Aorta (tissue), 5 donors: Measurements from ENCODE around the gene LRRC75A. TPM values are rescaled to one million over a fixed set of nuclear protein-coding genes. Genes with fewer than 3 reads are reported as not detected.
A peak's percentile ranks its signal among the peaks of the same experiment; 100 is the strongest.
"Not testable (repeated sequence)": the region's sequence is repeated elsewhere in the genome, so short reads cannot be mapped to it uniquely, and the experiment has no call there.

Experiments
- ATAC-seq: fragments of 200-7000 bp; cut with Tn5 transposase; one replicate; pipeline ENCODE4 v1.9.1; 2022; ENCODE audit warnings: moderate library complexity; ENCODE audit not compliant: low FRiP score
- DNase-seq, 2 donors: peaks; one replicate each; pipeline ENCODE4 v3.0.0-alpha.2; 2020
- H3K27ac ChIP-seq, 2 donors: one replicate each; pipeline ENCODE4 v1.5.1; 2013; ENCODE audit warnings: low read length in 2 of 2, mild to moderate bottlenecking in 2 of 2, moderate library complexity in 2 of 2, control low read depth in 1 of 2, inconsistent platforms in 1 of 2, low read depth in 1 of 2
- H3K27me3 ChIP-seq, 2 donors: one replicate each; pipeline ENCODE4 v1.6.1; 2013; ENCODE audit warnings: control low read depth in 1 of 2, low read length in 1 of 2, mild to moderate bottlenecking in 1 of 2, moderate library complexity in 1 of 2; ENCODE audit not compliant: insufficient read depth in 2 of 2, control insufficient read depth in 1 of 2
- H3K36me3 ChIP-seq, 2 donors: one replicate each; pipeline ENCODE4 v1.6.1; 2013; ENCODE audit warnings: control low read depth in 1 of 2, low read length in 1 of 2, mild to moderate bottlenecking in 1 of 2; ENCODE audit not compliant: insufficient read depth in 2 of 2, control insufficient read depth in 1 of 2
- H3K4me1 ChIP-seq, 2 donors: one replicate each; pipeline ENCODE4 v1.6.1; 2013; ENCODE audit warnings: low read length in 2 of 2, control low read depth in 1 of 2, mild to moderate bottlenecking in 1 of 2, moderate library complexity in 1 of 2; ENCODE audit not compliant: insufficient read depth in 2 of 2, control insufficient read depth in 1 of 2
- H3K4me3 ChIP-seq, 2 donors: one replicate each; pipeline ENCODE4 v1.5.1; 2013; ENCODE audit warnings: low read length in 2 of 2, control low read depth in 1 of 2, mild to moderate bottlenecking in 1 of 2
- H3K9me3 ChIP-seq: one replicate; pipeline ENCODE4 v1.6.1; 2013; ENCODE audit warnings: mild to moderate bottlenecking, low read length; ENCODE audit not compliant: control insufficient read depth
- WGBS, 2 donors: extraction: QIAGEN DNeasy Blood & Tissue Kit; methylation state at CpG; one replicate each; pipeline ENCODE4 v1.1.7; 2013; 5-methylcytosine and 5-hydroxymethylcytosine counted together
- intact Hi-C, 2 donors: fragments of 100-400 bp; cut with DNase I; formaldehyde crosslinking; loops; one replicate each; pipeline versions ENCODE4 v1.14.2 to v1.15.0; 2022
- polyA plus RNA-seq, 2 donors: library from polyadenylated mRNA; stranded (reverse); fragments of 200-250 nt; gene quantifications; one replicate each; pipeline ENCODE4 v1.2.3, GENCODE V29; 2013
- total RNA-seq, 2 donors: library from RNA; stranded (reverse); fragmentation: NEBNext Ultra II Directional; extraction: Animal tissue kit (Norgen Biotek cat#: 25700); gene quantifications; one replicate each; pipeline ENCODE4 v1.2.1, GENCODE V29; 2021
- donor health status: healthy with polysubstance abuse.
- donor health status: Bipolar disorder and iron deficiency.
- donor health status: DM: no; HTN: no; CAD: no.
- donor health status: DM: no; HTN: no; CAD: no.
- donor health status: DM: yes; HTN: yes; CAD: no.

Gene LRRC75A
- total and polyA plus RNA-seq, 4 donors, result 2.4 to 14.1 (median 4.3) TPM

GRCh38 chr17:16406742-16407674 lies 85.0 kb downstream of the LRRC75A start:
- intact Hi-C loops, result loop anchor here in 1 of 2 donors (2.0 kb wide), 1 partner anchor 26 kb away; the partner anchor contains the start of gene UBB
- no peaks in the 10 kb centered on the region for H3K27me3 ChIP-seq
- H3K27ac ChIP-seq, result peak overlapping the region; percentile 8 to 69
- DNase-seq (peak; percentile 78 to 89), ATAC-seq (peak; percentile 85)
- H3K4me3 ChIP-seq, result peak overlapping the region; percentile 49 to 67
- WGBS, 2 donors, result 4% methylated on average over 60 to 67 of the region's 67 CpGs
- no peaks in the 10 kb centered on the region for H3K4me1 ChIP-seq
- H3K9me3 ChIP-seq, result no peaks in the 10 kb centered on the region
- H3K36me3 ChIP-seq, result no peaks in the 10 kb centered on the region

DNA sequence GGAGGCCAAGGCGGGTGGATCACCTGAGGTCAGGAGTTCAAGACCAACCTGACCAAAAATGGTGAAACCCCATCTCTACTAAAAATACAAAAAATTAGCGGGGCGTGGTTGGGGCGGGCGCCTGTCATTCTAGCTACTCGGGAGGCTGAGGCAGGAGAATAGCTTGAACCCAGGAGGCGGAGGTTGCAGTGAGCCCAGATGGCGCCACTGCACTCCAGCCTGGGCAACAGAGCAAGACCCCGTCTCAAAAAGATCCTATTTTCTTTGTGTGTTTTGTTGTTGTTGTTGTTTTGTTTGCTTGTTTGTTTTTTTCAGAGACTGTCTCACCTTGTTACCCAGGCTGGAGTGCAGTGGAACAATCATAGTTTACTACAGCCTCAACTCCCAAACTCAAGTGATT lies 88.1 kb downstream of the LRRC75A start:
- H3K4me1 ChIP-seq, H3K27ac ChIP-seq, H3K27me3 ChIP-seq, H3K4me3 ChIP-seq, intact Hi-C loops, H3K9me3 ChIP-seq, ATAC-seq, DNase-seq, H3K36me3 ChIP-seq: not testable (repeated sequence)
- 95 to 96% methylated on average over 9 of the region's 9 CpGs for WGBS, 2 donors

DNA sequence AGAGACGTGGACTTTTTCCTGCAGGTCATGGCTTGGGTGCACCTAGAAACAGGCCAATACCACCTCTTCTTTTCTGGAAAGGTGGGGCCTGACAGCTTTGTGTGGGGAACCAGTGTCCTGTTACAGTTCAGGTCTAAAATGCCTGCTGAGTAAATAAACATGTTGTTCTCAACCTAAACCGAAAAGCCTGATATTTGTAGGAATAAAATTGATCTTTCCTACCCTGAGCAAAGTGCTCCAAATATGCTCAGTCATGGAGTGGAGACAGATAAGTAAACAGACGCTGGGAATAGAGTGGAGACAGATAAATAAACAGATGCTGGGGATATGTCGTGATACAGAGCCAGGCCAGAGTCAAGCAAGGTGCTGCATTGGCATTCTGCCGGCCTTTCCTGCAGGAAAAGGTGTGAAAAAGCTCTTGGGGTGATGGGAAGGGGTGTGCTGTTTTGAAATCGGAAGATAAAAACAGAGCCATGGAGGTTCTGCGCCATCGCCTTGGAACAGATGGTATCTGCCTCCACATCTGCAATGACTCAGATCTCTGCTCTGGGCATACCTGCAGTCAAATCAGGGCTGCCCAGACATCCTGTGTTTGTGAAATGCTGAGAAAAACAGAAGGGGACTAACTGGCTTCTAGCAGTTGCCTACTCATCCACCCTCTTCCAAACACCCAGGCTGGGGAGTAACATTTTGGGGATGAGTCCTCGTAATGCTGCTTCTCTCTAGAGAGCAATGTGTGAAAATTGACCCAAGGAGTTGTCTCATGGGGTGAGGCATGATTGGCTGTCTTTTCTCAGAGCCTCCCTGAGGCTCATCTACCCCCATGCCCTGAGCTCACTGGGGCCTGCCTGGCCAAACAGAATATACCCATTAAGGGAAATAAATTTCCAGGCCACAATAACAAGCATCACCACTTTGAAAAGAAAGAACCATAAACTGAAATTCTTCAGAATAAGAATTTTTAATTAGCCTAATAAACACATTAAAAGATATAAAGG lies 93.4 kb downstream of the LRRC75A start:
- H3K4me1 ChIP-seq, result peaks cover 0 to 2% of the 10 kb centered on the region in 2 donors
- H3K9me3 ChIP-seq, result no peaks in the 10 kb centered on the region
- no peak for DNase-seq
- no peak for ATAC-seq
- no peak overlapping the region for H3K4me3 ChIP-seq
- no peaks in the 10 kb centered on the region for H3K36me3 ChIP-seq
- intact Hi-C loops, result no loop called here
- no peak overlapping the region for H3K27ac ChIP-seq
- 80 to 82% methylated on average over 9 of the region's 9 CpGs for WGBS, 2 donors
- H3K27me3 ChIP-seq, result no peaks in the 10 kb centered on the region

DNA sequence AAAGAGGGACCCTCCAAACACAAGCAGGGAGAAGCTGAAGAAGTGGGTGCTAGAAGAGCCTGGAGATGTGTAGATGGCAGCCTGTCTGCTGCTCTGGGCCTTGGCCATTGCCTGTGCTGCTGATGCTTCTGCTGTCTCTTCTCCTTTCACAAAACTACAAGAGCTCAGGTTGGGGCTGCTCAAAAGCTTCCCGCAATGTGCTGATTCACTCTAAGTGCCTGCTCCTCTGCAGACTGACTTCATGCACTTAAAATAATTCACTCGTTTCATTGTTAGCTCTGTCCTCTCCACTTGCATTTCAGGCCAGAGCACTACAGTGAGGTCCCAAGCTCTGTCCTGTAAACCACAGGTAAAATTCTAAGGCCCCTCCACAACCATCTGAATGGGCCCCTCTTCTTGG lies 95.3 kb downstream of the LRRC75A start:
- DNase-seq, H3K9me3 ChIP-seq, H3K4me3 ChIP-seq, H3K4me1 ChIP-seq, H3K36me3 ChIP-seq, intact Hi-C loops, H3K27me3 ChIP-seq: not testable (repeated sequence)
- H3K27ac ChIP-seq, result peak overlapping the region; percentile 51 to 87
- WGBS, 2 donors, result 2 to 10% methylated on average over 2 of the region's 2 CpGs
- peak; percentile 65 for ATAC-seq

GRCh38 chr17:16395887-16396286 lies 96.1 kb downstream of the LRRC75A start:
- ATAC-seq (peak; percentile 88), DNase-seq (peak in 1 of 2 donors; percentile 74)
- intact Hi-C loops, H3K36me3 ChIP-seq, H3K9me3 ChIP-seq, H3K4me3 ChIP-seq, H3K27me3 ChIP-seq, H3K4me1 ChIP-seq: not testable (repeated sequence)
- WGBS, 2 donors, result 5 to 6% methylated on average over 4 of the region's 4 CpGs
- H3K27ac ChIP-seq, result peak overlapping the region in 1 of 2 donors; percentile 46

- DNase-seq, H3K4me1 ChIP-seq, H3K9me3 ChIP-seq, H3K27me3 ChIP-seq, H3K27ac ChIP-seq, ATAC-seq, intact Hi-C loops, H3K36me3 ChIP-seq, H3K4me3 ChIP-seq: not testable (repeated sequence)
- WGBS, 2 donors, result 93% methylated on average over 11 of the region's 11 CpGs
These were observed 99.5 kb downstream of the LRRC75A start for GRCh38 chr17:16392491-16392890.

Other genes starting within 250 kb of the LRRC75A start
- 10 to 100 TPM in 1 of 2 donors, 1 to 10 TPM in 1; 9.5 to 24.8 TPM for gene CENPV, start 138.7 kb downstream of the LRRC75A start, total RNA-seq
- 10 to 100 TPM; 17.2 to 33.8 TPM for gene CENPV, start 138.7 kb downstream of the LRRC75A start, polyA plus RNA-seq
- gene UBB, start 111.1 kb downstream of the LRRC75A start, total RNA-seq, result 100 to 1,000 TPM; 809 to 914 TPM
- 1,000 to 10,000 TPM in 1 of 2 donors, 100 to 1,000 TPM in 1; 929 to 1,130 TPM for gene UBB, start 111.1 kb downstream of the LRRC75A start, polyA plus RNA-seq
- 10 to 100 TPM; 33.4 to 40.3 TPM for gene TRPV2, start 76.6 kb downstream of the LRRC75A start, total RNA-seq
- 10 to 100 TPM in 1 of 2 donors, 1 to 10 TPM in 1; 8.5 to 27.7 TPM for gene TRPV2, start 76.6 kb downstream of the LRRC75A start, polyA plus RNA-seq
- gene ZNF287, start 77.0 kb upstream of the LRRC75A start, total RNA-seq, result 1 to 10 TPM; 5.5 to 7.4 TPM
- 1 to 10 TPM; 2.1 to 4.9 TPM for gene ZNF287, start 77.0 kb upstream of the LRRC75A start, polyA plus RNA-seq
- gene ZNF624, start 161.7 kb upstream of the LRRC75A start, total RNA-seq, result 1 to 10 TPM; 3.4 to 7.6 TPM
- gene ZNF624, start 161.7 kb upstream of the LRRC75A start, polyA plus RNA-seq, result 1 to 10 TPM; 1.0 to 2.1 TPM
- 10 to 100 TPM in 1 of 2 donors, 1 to 10 TPM in 1; 2.5 to 18.6 TPM for gene CCDC144A, start 198.0 kb upstream of the LRRC75A start, total RNA-seq
- gene CCDC144A, start 198.0 kb upstream of the LRRC75A start, polyA plus RNA-seq, result 1 to 10 TPM in 1 of 2 donors, not detected in 1; 3.2 TPM